Measurements from ENCODE around the gene PRRX2. TPM values are rescaled to one million over a fixed set of nuclear protein-coding genes. Genes with fewer than 3 reads are reported as not detected.

Gene PRRX2
- total RNA-seq, 1 donor from 2014 or later, result 20.8 TPM

- Mint-ChIP-seq H3K27me3 (peaks cover 3% of the 10 kb centered on the region), H3K4me3 (peak overlapping the region; percentile 12), H3K9me3 (no peaks in the 10 kb centered on the region), H3K4me1 (ENCODE audit: unreplicated experiment) (peaks cover 24% of the 10 kb centered on the region), H3K27ac (no peak overlapping the region), H3K36me3 (no peaks in the 10 kb centered on the region)
- no peak for DNase-seq (ENCODE audit: extremely low spot score, unreplicated experiment)
- TF ChIP-seq CTCF (conservative IDR thresholded peaks at IDR 0.05), result no peak
Measured at GRCh38 chr9:129648092-129648763, 17.2 kb upstream of the PRRX2 start.

GRCh38 chr9:129648764-129649115 is 16.7 kb upstream of the PRRX2 start:
- H3K4me1 Mint-ChIP-seq (ENCODE audit: unreplicated experiment), result peaks cover 29% of the 10 kb centered on the region
- DNase-seq (ENCODE audit: extremely low spot score, unreplicated experiment), result no peak
- no peak overlapping the region for H3K27ac Mint-ChIP-seq
- H3K4me3 Mint-ChIP-seq, result no peak overlapping the region
- no peaks in the 10 kb centered on the region for H3K36me3 Mint-ChIP-seq
- no peaks in the 10 kb centered on the region for H3K9me3 Mint-ChIP-seq
- no peak for TF ChIP-seq CTCF (conservative IDR thresholded peaks at IDR 0.05)
- H3K27me3 Mint-ChIP-seq, result peaks cover 3% of the 10 kb centered on the region

- H3K4me1 Mint-ChIP-seq (ENCODE audit: unreplicated experiment), result peaks cover 37% of the 10 kb centered on the region
- peaks cover 3% of the 10 kb centered on the region for H3K27me3 Mint-ChIP-seq
- TF ChIP-seq CTCF (conservative IDR thresholded peaks at IDR 0.05), result no peak
- peak overlapping the region; percentile 48 for H3K27ac Mint-ChIP-seq
- peak overlapping the region; percentile 69 for H3K4me3 Mint-ChIP-seq
- H3K36me3 Mint-ChIP-seq, result no peaks in the 10 kb centered on the region
- no peaks in the 10 kb centered on the region for H3K9me3 Mint-ChIP-seq
- no peak for DNase-seq (ENCODE audit: extremely low spot score, unreplicated experiment)
Measured at GRCh38 chr9:129649726-129650679, 15.4 kb upstream of the PRRX2 start.

- Mint-ChIP-seq H3K4me1 (ENCODE audit: unreplicated experiment) (peaks cover 37% of the 10 kb centered on the region), H3K27ac (no peak overlapping the region), H3K36me3 (no peaks in the 10 kb centered on the region), H3K4me3 (no peak overlapping the region), H3K27me3 (peaks cover 3% of the 10 kb centered on the region), H3K9me3 (no peaks in the 10 kb centered on the region)
- no peak for TF ChIP-seq CTCF (conservative IDR thresholded peaks at IDR 0.05)
- no peak for DNase-seq (ENCODE audit: extremely low spot score, unreplicated experiment)
Measured at GRCh38 chr9:129650680-129651235, 14.7 kb upstream of the PRRX2 start.

GRCh38 chr9:129653823-129654553 is 11.5 kb upstream of the PRRX2 start:
- DNase-seq (ENCODE audit: extremely low spot score, unreplicated experiment), result no peak
- H3K4me3 Mint-ChIP-seq, result peak overlapping the region; percentile 69

More at GRCh38 chr9:129653823-129654553, 11.5 kb upstream of the PRRX2 start:
- no peaks in the 10 kb centered on the region for H3K9me3 Mint-ChIP-seq
- TF ChIP-seq CTCF (conservative IDR thresholded peaks at IDR 0.05), result no peak
- peaks cover 7% of the 10 kb centered on the region for H3K27me3 Mint-ChIP-seq
- peak overlapping the region; percentile 71 for H3K27ac Mint-ChIP-seq
- no peaks in the 10 kb centered on the region for H3K36me3 Mint-ChIP-seq
- peaks cover 34% of the 10 kb centered on the region for H3K4me1 Mint-ChIP-seq (ENCODE audit: unreplicated experiment)

Data from type B pancreatic cell (in vitro differentiated cells).